Measurements from ENCODE around the gene SNCB.

- TF ChIP-seq CTCF (IDR thresholded peaks at IDR 0.05) (no peak), POLR2A (IDR thresholded peaks at IDR 0.05) (no peak), POLR2AphosphoS5 (IDR thresholded peaks at IDR 0.05) (no peak), EP300 (IDR thresholded peaks at IDR 0.05; ENCODE audit: low read depth) (no peak)
Measured at GRCh38 chr5:176594554-176594953, 35.8 kb downstream of the SNCB start.
